H1 (cell line): Measurements from ENCODE around the gene POLR2L. TPM values are rescaled to one million over a fixed set of nuclear protein-coding genes. Genes with fewer than 3 reads are reported as not detected.

Experiments used
- CTCF ChIA-PET: fragments of 300-600 bp; sonication (Branson Sonifier 250); formaldehyde crosslinking; loops from one replicate; lab custom pipeline; 2021; ENCODE audit not compliant: partially characterized antibody; lab: Charles Lee
- POLR2A ChIA-PET: fragments of 300-600 bp; sonication (Branson Sonifier 250); formaldehyde crosslinking; loops from one replicate; lab custom pipeline; 2021; ENCODE audit warnings: inconsistent platforms; ENCODE audit not compliant: partially characterized antibody; lab: Charles Lee
- DNase-seq, 2 experiments: peaks; one replicate each; pipeline versions ENCODE4 v3.0.0 to v3.0.0-alpha.2; 2010 to 2022; ENCODE audit warnings: low spot score in 2 of 2, low read depth in 1 of 2, mixed read lengths in 1 of 2
- FAIRE-seq: peaks from 2 replicates; lab custom pipeline; 2011; peaks lifted over from hg19 to GRCh38; lab: Jason Lieb, UNC
- H2AFZ ChIP-seq: 2 replicates; pipeline ENCODE4 v1.8.1; 2012; ENCODE audit warnings: low read length, inconsistent platforms
- H2AK5ac ChIP-seq: 2 replicates; pipeline ENCODE4 v1.6.1; 2013; ENCODE audit warnings: low read depth, low read length
- H2BK120ac ChIP-seq: replicated peaks from 2 replicates; pipeline ENCODE3; 2013; ENCODE audit warnings: low read depth, low read length, inconsistent platforms
- H2BK12ac ChIP-seq: 2 replicates; pipeline ENCODE4 v1.6.1; 2013; ENCODE audit warnings: low read depth, low read length
- H2BK15ac ChIP-seq: 2 replicates; pipeline ENCODE4 v1.6.1; 2013; ENCODE audit warnings: low read length
- H2BK20ac ChIP-seq: 2 replicates; pipeline ENCODE4 v1.6.1; 2013; ENCODE audit warnings: low read length
- H2BK5ac ChIP-seq: 2 replicates; pipeline ENCODE4 v1.6.1; 2013; ENCODE audit warnings: low read depth, low read length
- H3K14ac ChIP-seq: 2 replicates; pipeline ENCODE4 v1.6.1; 2013; ENCODE audit warnings: inconsistent platforms; ENCODE audit not compliant: insufficient read length
- H3K18ac ChIP-seq: 2 replicates; pipeline ENCODE4 v1.6.1; 2013; ENCODE audit warnings: low read length; ENCODE audit errors: extremely low read depth
- H3K23ac ChIP-seq: 2 replicates; pipeline ENCODE4 v1.6.1; 2013; ENCODE audit warnings: inconsistent platforms; ENCODE audit not compliant: insufficient read length
- H3K23me2 ChIP-seq: 2 replicates; pipeline ENCODE4 v1.6.1; 2013; ENCODE audit warnings: low read depth, low read length
- H3K27ac ChIP-seq: 2 replicates; pipeline ENCODE4 v1.6.1; 2011; ENCODE audit warnings: low read depth, low read length, inconsistent platforms
- H3K27me3 ChIP-seq, 4 experiments: replicated peaks in 1 of 4; 1 replicate in 1 of 4; 2 replicates in 3 of 4; pipeline versions ENCODE4 v1.6.1 to v1.8.1; 2011 to 2013; ENCODE audit warnings: low read length in 3 of 4, mild to moderate bottlenecking in 3 of 4, inconsistent platforms in 2 of 4, mixed read lengths in 2 of 4, moderate library complexity in 1 of 4; ENCODE audit not compliant: control insufficient read depth in 3 of 4, insufficient read depth in 3 of 4; ENCODE audit errors: extremely low read depth in 1 of 4
- H3K36me3 ChIP-seq, 4 experiments: 2 replicates each; pipeline versions ENCODE4 v1.6.1 to v1.8.1; 2011 to 2013; ENCODE audit warnings: mild to moderate bottlenecking in 4 of 4, low read length in 3 of 4, moderate library complexity in 2 of 4, control low read depth in 1 of 4, inconsistent platforms in 1 of 4; ENCODE audit not compliant: insufficient read depth in 4 of 4, control insufficient read depth in 2 of 4
- H3K4ac ChIP-seq: replicated peaks from 2 replicates; pipeline ENCODE3; 2013; ENCODE audit warnings: low read length, low read depth, mixed read lengths, inconsistent platforms; ENCODE audit not compliant: insufficient read length
- H3K4me1 ChIP-seq, 4 experiments: replicated peaks in 1 of 4; 1 replicate in 1 of 4; 2 replicates in 3 of 4; pipeline versions ENCODE4 v1.6.1 to v1.8.1; 2011 to 2013; ENCODE audit warnings: low read length in 3 of 4, inconsistent platforms in 2 of 4, mixed read lengths in 1 of 4; ENCODE audit not compliant: insufficient read depth in 4 of 4, control insufficient read depth in 3 of 4
- H3K4me2 ChIP-seq, 2 experiments: 2 replicates each; pipeline versions ENCODE4 v1.6.1 to v1.8.1; 2011 to 2013; ENCODE audit warnings: low read depth in 2 of 2, low read length in 2 of 2, control low read depth in 1 of 2, inconsistent platforms in 1 of 2, mild to moderate bottlenecking in 1 of 2; ENCODE audit not compliant: insufficient read depth in 1 of 2
- H3K4me3 ChIP-seq, 4 experiments: fragments of 200-600, 300-600 bp in 1 of 4; sonication (generic), shearing (Covaris generic), sonication (Bioruptor Twin) in 1 of 4; 2 replicates each; pipeline versions ENCODE4 v1.5.1 to v1.8.1; 2011 to 2016; ENCODE audit warnings: low read length in 4 of 4, low read depth in 3 of 4, control low read depth in 2 of 4, inconsistent platforms in 2 of 4, mild to moderate bottlenecking in 2 of 4, mixed read lengths in 1 of 4, moderate library complexity in 1 of 4; ENCODE audit not compliant: insufficient read depth in 2 of 4; ENCODE audit errors: extremely low read depth in 1 of 4
- H3K56ac ChIP-seq: replicated peaks from 2 replicates; pipeline ENCODE3; 2013; ENCODE audit warnings: low read depth, mild to moderate bottlenecking, mixed read lengths, low read length, inconsistent platforms; ENCODE audit not compliant: insufficient read length
- H3K79me1 ChIP-seq: 2 replicates; pipeline ENCODE4 v1.6.1; 2013; ENCODE audit warnings: low read depth, low read length, control low read depth
- H3K79me2 ChIP-seq, 2 experiments: 2 replicates each; pipeline versions ENCODE4 v1.6.1 to v1.8.1; 2012 to 2013; ENCODE audit warnings: low read length in 2 of 2, mild to moderate bottlenecking in 2 of 2, inconsistent platforms in 1 of 2; ENCODE audit not compliant: insufficient read depth in 2 of 2, control insufficient read depth in 1 of 2
- H3K9ac ChIP-seq, 4 experiments: replicated peaks in 1 of 4; 1 replicate in 1 of 4; 2 replicates in 3 of 4; pipeline versions ENCODE4 v1.6.1 to v1.8.1; 2011 to 2013; ENCODE audit warnings: low read depth in 3 of 4, low read length in 3 of 4, control low read depth in 2 of 4, mild to moderate bottlenecking in 2 of 4, moderate library complexity in 2 of 4, inconsistent platforms in 1 of 4; ENCODE audit errors: extremely low read depth in 1 of 4
- H3K9me3 ChIP-seq, 2 experiments: 2 replicates each; pipeline versions ENCODE4 v1.6.1 to v1.8.1; 2012 to 2013; ENCODE audit warnings: mild to moderate bottlenecking in 2 of 2, moderate library complexity in 2 of 2, control low read depth in 1 of 2, inconsistent platforms in 1 of 2, low read depth in 1 of 2, low read length in 1 of 2, mixed read lengths in 1 of 2; ENCODE audit not compliant: insufficient read depth in 2 of 2
- H4K20me1 ChIP-seq, 2 experiments: replicated peaks in 1 of 2; 2 replicates each; pipeline versions ENCODE3 to v1.8.1; 2011 to 2013; ENCODE audit warnings: inconsistent platforms in 2 of 2, low read length in 2 of 2, mild to moderate bottlenecking in 1 of 2; ENCODE audit not compliant: insufficient read depth in 2 of 2, control insufficient read depth in 1 of 2
- H4K5ac ChIP-seq: 2 replicates; pipeline ENCODE4 v1.6.1; 2013; ENCODE audit warnings: low read length, low read depth, mixed read lengths, inconsistent platforms; ENCODE audit not compliant: insufficient read length
- H4K8ac ChIP-seq: 2 replicates; pipeline ENCODE4 v1.8.0; 2013; ENCODE audit warnings: mild to moderate bottlenecking, moderate library complexity, low read length, inconsistent platforms; ENCODE audit not compliant: insufficient read depth; ENCODE audit errors: extremely low read depth
- H4K91ac ChIP-seq: replicated peaks from 2 replicates; pipeline ENCODE3; 2013; ENCODE audit warnings: low read length, mixed read lengths, inconsistent platforms; ENCODE audit not compliant: insufficient read length
- CREB1 ChIP-seq: IDR thresholded peaks from 2 replicates; pipeline ENCODE4 v1.6.1; 2012; ENCODE audit warnings: inconsistent platforms
- EZH2 ChIP-seq: fragments of 200-600 bp; sonication (generic); IDR thresholded peaks from 2 replicates; pipeline ENCODE4 v1.7.1; 2012; ENCODE audit warnings: low read depth, mild to moderate bottlenecking, moderate library complexity, low read length, inconsistent platforms; ENCODE audit not compliant: severe bottlenecking
- JUN ChIP-seq: IDR thresholded peaks from 2 replicates; pipeline ENCODE4 v1.6.1; 2011; ENCODE audit warnings: low read depth, mild to moderate bottlenecking, improper control_type of control experiment, low read length
- JUND ChIP-seq: IDR thresholded peaks from 2 replicates; pipeline ENCODE4 v1.6.1; 2011; ENCODE audit warnings: mild to moderate bottlenecking, improper control_type of control experiment, low read length
- NRF1 ChIP-seq: IDR thresholded peaks from 2 replicates; pipeline ENCODE4 v1.6.1; 2011; ENCODE audit warnings: mild to moderate bottlenecking, low read depth, low read length, improper control_type of control experiment
- POLR2AphosphoS5 ChIP-seq: IDR thresholded peaks from 2 replicates; pipeline ENCODE4 v1.6.1; 2011; ENCODE audit warnings: low read depth, low read length
- SIRT6 ChIP-seq: IDR thresholded peaks from one replicate; pipeline ENCODE4 v1.7.1; 2012; ENCODE audit warnings: low read length, inconsistent platforms
- SP1 ChIP-seq: IDR thresholded peaks from 2 replicates; pipeline ENCODE4 v1.6.1; 2011; ENCODE audit warnings: low read depth, low read length
- WGBS, 2 experiments: shearing (Covaris generic) in 1 of 2; methylation state at CpG; one replicate each; pipeline versions ENCODE4 v1.1.6 to v1.1.7; 2013 to 2015; ENCODE audit warnings: low lambda C conversion rate in 2 of 2, mixed read lengths in 2 of 2, inconsistent platforms in 1 of 2, low coverage in 1 of 2, missing lambda C conversion rate in 1 of 2; ENCODE audit not compliant: insufficient replicate concordance in 2 of 2, insufficient coverage in 1 of 2, insufficient read length in 1 of 2; ENCODE audit errors: extremely low coverage in 1 of 2, missing lambda C conversion rate in 1 of 2; 5-methylcytosine and 5-hydroxymethylcytosine counted together
- polyA plus RNA-seq, 7 experiments: library from polyadenylated mRNA; depleted of rRNA in 3 of 7; stranded (reverse) in 5 of 7; unstranded in 2 of 7; fragments of >200 nt in 5 of 7; fragments of 200-250 nt in 2 of 7; gene quantifications; 1 replicate in 5 of 7; 2 replicates in 1 of 7; 4 replicates in 1 of 7; pipeline versions ENCODE4 v1.2.1 to v1.2.3, GENCODE V29; 2011 to 2013; ENCODE audit warnings: missing spikeins in 2 of 7, mixed read lengths in 2 of 7
- total RNA-seq: library from RNA; stranded (reverse); fragmentation: NEBNext Ultra II Directional; extraction: Animal tissue kit (Norgen Biotek cat#: 25700); gene quantifications from 2 replicates; pipeline ENCODE4 v1.2.1, GENCODE V29; 2021
- TF ChIP-seq, protein P1 (sequence below): IDR thresholded peaks from 2 replicates; pipeline ENCODE4 v1.6.1; 2012; ENCODE audit warnings: low read length, inconsistent platforms

Gene POLR2L
- total and polyA plus RNA-seq, 2 of the 8 experiments (the other 6 are each of a cell fraction or from before 2014, with no cell fraction given), result 140 to 151 TPM

DNA sequence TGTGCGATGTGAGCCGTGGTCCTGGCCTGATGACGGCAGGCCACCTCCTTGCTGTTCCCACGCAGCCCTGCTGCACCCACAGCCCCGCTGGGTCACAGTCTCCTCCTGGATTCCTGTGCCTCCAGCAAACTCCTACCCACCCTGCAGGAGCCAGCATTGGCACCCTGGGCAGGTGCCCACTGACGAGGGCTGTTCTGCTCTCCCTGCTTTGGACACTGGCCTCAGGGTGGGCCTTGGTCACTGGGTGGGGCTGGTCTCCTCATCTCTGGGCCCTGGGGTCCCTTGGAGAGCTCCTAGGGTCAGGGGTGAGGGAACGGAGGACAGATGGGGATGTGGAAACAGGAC is 13.0 kb upstream of the POLR2L start:
- Histone ChIP-seq H3K27ac (no peak overlapping the region), H3K56ac (no peak overlapping the region), H4K20me1 (peaks cover 24 to 60% of the 10 kb centered on the region in 2 experiments), H3K23me2 (peaks cover 10% of the 10 kb centered on the region; the same call in 1 of the 2 replicates), H2AFZ (no peak overlapping the region), H2BK5ac (no peak overlapping the region), H3K4me1 (peaks cover 0 to 25% (median 19%) of the 10 kb centered on the region in 4 experiments; a peak in 6 of 7 replicates), H3K9me3 (no peaks in the 10 kb centered on the region), H2BK12ac (no peak overlapping the region), H3K27me3 (peaks cover 0 to 2% (median under 1%) of the 10 kb centered on the region in 4 experiments; a peak in 3 of 7 replicates), H3K23ac (no peak overlapping the region), H3K14ac (no peak overlapping the region), H3K79me1 (peaks cover 5% of the 10 kb centered on the region), H3K4me2 (no peak overlapping the region), H3K18ac (no peak overlapping the region), H3K9ac (no peak overlapping the region), H4K91ac (no peak overlapping the region), H4K8ac (0 out of 2 replicates have a peak overlapping the region, but pooled peaks have one; percentile 68), H4K5ac (no peak overlapping the region), H3K79me2 (no peaks in the 10 kb centered on the region; a peak in 1 of 4 replicates), H2BK15ac (no peak overlapping the region), H2BK20ac (no peak overlapping the region), H3K4ac (no peak overlapping the region), H2AK5ac (no peak overlapping the region), H3K4me3 (no peak overlapping the region), H2BK120ac (no peak overlapping the region), H3K36me3 (no peaks in the 10 kb centered on the region)
- FAIRE-seq, result no peak
- WGBS, 2 experiments, result 88% methylated on average over 5 of the region's 7 CpGs; no CpG with 5 or more reads in 1 of the 2 experiments
- TF ChIP-seq EZH2 (no peak), SIRT6 (no peak), NRF1 (no peak), CREB1 (no peak), POLR2AphosphoS5 (no peak), SP1 (no peak), JUND (no peak), JUN (no peak)
- TF ChIP-seq, protein P1, sequence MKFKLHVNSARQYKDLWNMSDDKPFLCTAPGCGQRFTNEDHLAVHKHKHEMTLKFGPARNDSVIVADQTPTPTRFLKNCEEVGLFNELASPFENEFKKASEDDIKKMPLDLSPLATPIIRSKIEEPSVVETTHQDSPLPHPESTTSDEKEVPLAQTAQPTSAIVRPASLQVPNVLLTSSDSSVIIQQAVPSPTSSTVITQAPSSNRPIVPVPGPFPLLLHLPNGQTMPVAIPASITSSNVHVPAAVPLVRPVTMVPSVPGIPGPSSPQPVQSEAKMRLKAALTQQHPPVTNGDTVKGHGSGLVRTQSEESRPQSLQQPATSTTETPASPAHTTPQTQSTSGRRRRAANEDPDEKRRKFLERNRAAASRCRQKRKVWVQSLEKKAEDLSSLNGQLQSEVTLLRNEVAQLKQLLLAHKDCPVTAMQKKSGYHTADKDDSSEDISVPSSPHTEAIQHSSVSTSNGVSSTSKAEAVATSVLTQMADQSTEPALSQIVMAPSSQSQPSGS, result no peak
- ChIA-PET POLR2A (interaction anchor here (1.5 to 13.8 kb wide), 5 partner anchors 12 to 39 kb away, joined by 4 to 234 read pairs (median 8); partner anchors contain the start of genes CD151, POLR2L and TSPAN4), CTCF (interaction anchor here (0.7 to 10.5 kb wide), 8 partner anchors 10 to 196 kb away, joined by 3 to 74 read pairs (median 4); partner anchors contain the start of gene TSPAN4)
- no peak for DNase-seq
